Tibial nerve (tissue), 4 donors: ENCODE results near the gene TECPR2. TPM values are rescaled to one million over a fixed set of nuclear protein-coding genes. Genes with fewer than 3 reads are reported as not detected.

Experiments used
- DNase-seq, 2 donors: peaks; one replicate each; pipeline ENCODE4 v3.0.0-alpha.2; 2019; ENCODE audit warnings: low spot score in 2 of 2
- H3K27ac ChIP-seq, 4 donors: fragments of 200-600 bp; sonication (generic) in 3 of 4; one replicate each; pipeline ENCODE4 v1.5.1; 2017 to 2019; ENCODE audit warnings: mild to moderate bottlenecking in 1 of 4
- H3K27me3 ChIP-seq, 2 donors: fragments of 200-600 bp; sonication (generic) in 1 of 2; one replicate each; pipeline versions ENCODE4 v1.5.1 to v1.6.0; 2017 to 2019
- H3K36me3 ChIP-seq, 3 donors: fragments of 200-600 bp; sonication (generic); one replicate each; pipeline ENCODE4 v1.5.1; 2018 to 2019
- H3K4me1 ChIP-seq, 4 donors: fragments of 200-600 bp; sonication (generic) in 3 of 4; one replicate each; pipeline ENCODE4 v1.5.1; 2017 to 2019
- H3K4me3 ChIP-seq, 4 donors: fragments of 200-600 bp; sonication (generic) in 3 of 4; one replicate each; pipeline ENCODE4 v1.5.1; 2017 to 2019; ENCODE audit warnings: mild to moderate bottlenecking in 1 of 4, moderate library complexity in 1 of 4
- H3K9me3 ChIP-seq, 4 donors: fragments of 200-600 bp; sonication (generic) in 3 of 4; one replicate each; pipeline ENCODE4 v1.5.1; 2017 to 2019
- EP300 ChIP-seq, 2 donors: sonication (generic); formaldehyde crosslinking; IDR thresholded peaks; one replicate each; pipeline ENCODE4 v1.6.1; 2017; ENCODE audit warnings: antibody characterized with exemption in 2 of 2, mild to moderate bottlenecking in 1 of 2
- POLR2A ChIP-seq, 2 donors: fragments of 450-650 bp; IDR thresholded peaks; one replicate each; pipeline ENCODE4 v1.6.1; 2017; ENCODE audit warnings: antibody characterized with exemption in 2 of 2, mild to moderate bottlenecking in 2 of 2, moderate library complexity in 2 of 2
- WGBS, 2 donors: methylation state at CpG; one replicate each; pipeline ENCODE4 v1.1.5; 2018; 5-methylcytosine and 5-hydroxymethylcytosine counted together
- total RNA-seq, 4 donors: library from RNA; depleted of rRNA; stranded (reverse); fragments of >200 nt; gene quantifications; one replicate each; pipeline ENCODE4 v1.1.0, GENCODE V29; 2016
- TF ChIP-seq, protein P1 (sequence below), 5 experiments: fragments of 200-600 bp in 3 of 5; fragments of 450-650 bp in 2 of 5; sonication (generic) in 3 of 5; IDR thresholded peaks; one replicate each; pipeline ENCODE4 v1.5.1; 2016 to 2019; ENCODE audit warnings: antibody characterized with exemption in 5 of 5, mild to moderate bottlenecking in 3 of 5, moderate library complexity in 2 of 5

The TECPR2 gene
- total RNA-seq, 4 donors from 2014 or later = 21.2 to 77.7 (median 32.8) TPM

DNA sequence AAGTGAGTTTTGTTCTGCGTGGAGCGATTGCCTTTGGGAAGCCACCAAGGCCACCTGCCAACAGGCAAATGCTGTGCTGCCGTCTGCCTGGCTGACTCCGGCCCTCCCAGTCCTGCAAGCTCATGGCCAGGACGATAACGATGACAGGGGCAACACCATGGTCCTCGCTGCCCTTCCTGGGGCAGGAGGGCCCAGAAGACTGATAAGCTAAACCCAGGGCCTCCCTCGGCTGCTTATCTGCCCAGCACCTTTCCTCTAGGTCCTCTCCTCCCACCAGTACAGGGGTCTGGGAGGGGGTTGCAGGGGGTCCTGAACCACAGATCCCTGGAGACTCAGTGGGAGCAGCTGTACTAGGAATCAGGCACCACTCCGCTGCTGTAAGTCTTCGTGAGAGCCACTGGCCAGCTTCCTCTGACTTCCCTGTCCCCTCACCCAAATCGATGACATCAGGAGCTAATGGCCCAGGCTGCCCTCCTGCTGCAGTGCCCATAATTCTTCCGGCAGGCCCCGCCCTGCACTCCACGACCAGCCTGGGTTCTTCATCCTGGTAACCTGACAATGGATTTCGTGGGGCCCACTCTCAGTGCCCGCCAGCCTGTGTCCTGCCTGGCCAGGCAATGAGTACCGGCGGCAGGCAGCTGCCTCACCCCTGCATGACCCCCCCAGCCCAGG is 141.7 kb downstream of the TECPR2 start:
- TF ChIP-seq EP300 (IDR thresholded peaks at IDR 0.05) (no peak), POLR2A (IDR thresholded peaks at IDR 0.05) (no peak)
- TF ChIP-seq, protein P1, sequence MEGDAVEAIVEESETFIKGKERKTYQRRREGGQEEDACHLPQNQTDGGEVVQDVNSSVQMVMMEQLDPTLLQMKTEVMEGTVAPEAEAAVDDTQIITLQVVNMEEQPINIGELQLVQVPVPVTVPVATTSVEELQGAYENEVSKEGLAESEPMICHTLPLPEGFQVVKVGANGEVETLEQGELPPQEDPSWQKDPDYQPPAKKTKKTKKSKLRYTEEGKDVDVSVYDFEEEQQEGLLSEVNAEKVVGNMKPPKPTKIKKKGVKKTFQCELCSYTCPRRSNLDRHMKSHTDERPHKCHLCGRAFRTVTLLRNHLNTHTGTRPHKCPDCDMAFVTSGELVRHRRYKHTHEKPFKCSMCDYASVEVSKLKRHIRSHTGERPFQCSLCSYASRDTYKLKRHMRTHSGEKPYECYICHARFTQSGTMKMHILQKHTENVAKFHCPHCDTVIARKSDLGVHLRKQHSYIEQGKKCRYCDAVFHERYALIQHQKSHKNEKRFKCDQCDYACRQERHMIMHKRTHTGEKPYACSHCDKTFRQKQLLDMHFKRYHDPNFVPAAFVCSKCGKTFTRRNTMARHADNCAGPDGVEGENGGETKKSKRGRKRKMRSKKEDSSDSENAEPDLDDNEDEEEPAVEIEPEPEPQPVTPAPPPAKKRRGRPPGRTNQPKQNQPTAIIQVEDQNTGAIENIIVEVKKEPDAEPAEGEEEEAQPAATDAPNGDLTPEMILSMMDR (IDR thresholded peaks at IDR 0.05) = no peak
- peak overlapping the region in 1 of 4 donors; percentile 41 for H3K27ac ChIP-seq
- no peaks in the 10 kb centered on the region for H3K27me3 ChIP-seq
- DNase-seq = no peak
- H3K9me3 ChIP-seq = no peaks in the 10 kb centered on the region
- H3K4me1 ChIP-seq = peaks cover 0 to 24% (median 0%) of the 10 kb centered on the region in 4 donors
- no peak overlapping the region for H3K4me3 ChIP-seq
- 59 to 63% methylated on average over 11 to 18 of the region's 18 CpGs for WGBS, 2 donors
- peaks cover 0 to 34% (median 0%) of the 10 kb centered on the region in 3 donors for H3K36me3 ChIP-seq

DNA sequence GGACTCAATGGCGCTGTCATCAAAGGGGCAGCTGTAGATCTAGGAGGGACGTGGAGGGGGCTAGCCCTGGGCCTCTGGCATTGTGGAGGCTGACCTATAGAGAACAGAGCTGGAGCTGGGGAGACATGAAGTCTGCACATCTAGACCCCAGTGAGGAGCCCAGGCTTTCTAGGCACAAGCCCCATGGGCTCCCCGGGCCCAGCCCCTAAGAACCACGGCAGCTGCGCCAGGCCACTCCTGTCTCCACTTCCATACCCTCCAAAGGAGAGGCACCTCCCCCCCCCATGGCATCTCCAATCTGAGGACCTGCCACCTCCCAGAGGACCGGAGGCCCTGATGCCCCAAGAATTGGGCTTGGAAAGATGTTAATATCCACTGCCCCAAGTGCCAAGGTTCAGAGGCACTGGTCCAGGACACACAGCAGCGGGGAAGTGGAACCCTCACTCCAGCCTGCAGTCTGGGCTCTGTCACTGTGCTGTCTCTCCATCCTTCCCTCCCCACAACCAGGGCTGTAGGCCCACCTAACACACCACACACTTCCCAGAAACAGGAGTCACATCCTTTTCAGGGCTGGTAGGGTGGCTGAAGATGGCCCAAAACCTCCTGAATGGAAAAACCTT is 142.4 kb downstream of the TECPR2 start:
- no peaks in the 10 kb centered on the region for H3K9me3 ChIP-seq
- 62 to 78% methylated on average over 6 to 7 of the region's 7 CpGs for WGBS, 2 donors
- H3K27ac ChIP-seq = peak overlapping the region in 1 of 4 donors; percentile 41
- TF ChIP-seq POLR2A (IDR thresholded peaks at IDR 0.05) (no peak), EP300 (IDR thresholded peaks at IDR 0.05) (no peak)
- TF ChIP-seq, protein P1 (IDR thresholded peaks at IDR 0.05) = no peak
- H3K27me3 ChIP-seq = no peaks in the 10 kb centered on the region
- H3K36me3 ChIP-seq = peaks cover 0 to 27% (median 0%) of the 10 kb centered on the region in 3 donors
- DNase-seq = no peak
- peaks cover 0 to 22% (median 1%) of the 10 kb centered on the region in 4 donors for H3K4me1 ChIP-seq
- H3K4me3 ChIP-seq = no peak overlapping the region

DNA sequence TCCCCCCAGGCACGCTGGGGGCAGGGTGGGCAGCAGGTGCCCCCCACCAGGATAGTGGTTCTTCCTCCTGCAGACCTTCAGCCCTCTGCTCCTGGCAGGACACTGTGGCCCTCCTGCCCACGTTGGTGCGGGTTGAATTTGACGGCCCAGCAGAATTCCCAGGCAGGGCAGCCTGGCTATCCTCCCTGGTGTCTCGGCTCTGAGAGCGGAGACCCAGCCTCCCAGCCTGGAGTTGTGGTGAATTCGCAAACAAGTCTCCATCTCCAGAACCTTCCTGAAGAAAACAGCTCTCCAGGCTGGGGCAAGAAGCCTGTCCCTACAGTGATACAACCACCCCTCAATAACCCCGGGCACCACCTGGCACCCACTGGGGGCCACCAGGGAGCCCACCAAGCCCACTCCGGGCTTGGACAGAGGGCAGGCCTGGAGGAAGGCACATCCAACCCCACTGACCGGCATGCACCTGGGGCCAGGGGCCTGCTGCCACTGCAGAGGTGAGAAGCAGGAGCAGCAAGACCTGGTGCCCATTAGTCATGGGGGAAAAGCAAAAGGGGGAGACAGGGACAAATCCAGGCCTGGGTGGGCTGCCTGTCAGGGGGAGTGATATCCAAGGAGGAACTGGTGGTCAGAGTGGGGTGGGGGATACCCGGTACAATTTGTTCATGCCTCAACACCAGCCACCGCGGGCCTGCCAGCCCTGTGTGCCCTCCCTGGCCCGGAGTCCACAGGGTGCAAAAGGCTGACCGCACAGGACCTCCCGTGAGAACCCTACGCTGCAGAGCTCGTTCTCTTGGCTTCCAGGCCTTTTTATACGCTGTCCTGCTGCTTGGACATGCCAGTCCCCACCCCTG is 143.3 kb downstream of the TECPR2 start:
- Histone ChIP-seq H3K27me3 (no peaks in the 10 kb centered on the region), H3K27ac (no peak overlapping the region), H3K9me3 (no peaks in the 10 kb centered on the region), H3K4me3 (no peak overlapping the region), H3K36me3 (peaks cover 0 to 18% (median 0%) of the 10 kb centered on the region in 3 donors), H3K4me1 (peaks cover 0 to 22% (median 8%) of the 10 kb centered on the region in 4 donors)
- DNase-seq = no peak
- 84 to 86% methylated on average over 13 to 17 of the region's 19 CpGs for WGBS, 2 donors
- TF ChIP-seq POLR2A (IDR thresholded peaks at IDR 0.05) (no peak), EP300 (IDR thresholded peaks at IDR 0.05) (no peak)
- TF ChIP-seq, protein P1 (IDR thresholded peaks at IDR 0.05) = no peak

DNA sequence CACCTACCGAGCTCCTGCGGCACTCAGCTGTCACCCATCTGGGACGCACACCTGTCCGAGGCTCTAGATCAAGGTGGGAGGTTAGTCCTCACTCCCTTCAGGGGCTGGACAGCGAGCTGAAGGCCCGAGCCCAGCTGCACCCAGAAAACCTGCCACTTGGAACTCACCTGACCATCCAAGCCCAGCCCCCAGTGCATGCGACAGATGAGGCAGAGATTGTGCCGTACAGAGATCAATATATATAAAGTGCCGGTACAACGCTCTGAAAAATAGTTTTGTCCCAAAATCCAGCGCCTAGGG is 143.8 kb downstream of the TECPR2 start:
- 95 to 98% methylated on average over 11 of the region's 11 CpGs for WGBS, 2 donors
- H3K27ac ChIP-seq = peak overlapping the region in 1 of 4 donors; percentile 11
- DNase-seq = no peak

More for the DNA sequence above, 143.8 kb downstream of the TECPR2 start:
- Histone ChIP-seq H3K36me3 (peaks cover 0 to 18% (median 0%) of the 10 kb centered on the region in 3 donors), H3K27me3 (no peaks in the 10 kb centered on the region), H3K4me3 (no peak overlapping the region), H3K9me3 (no peaks in the 10 kb centered on the region), H3K4me1 (peaks cover 0 to 28% (median 8%) of the 10 kb centered on the region in 4 donors)
- TF ChIP-seq EP300 (IDR thresholded peaks at IDR 0.05) (no peak), POLR2A (IDR thresholded peaks at IDR 0.05) (no peak)
- TF ChIP-seq, protein P1 (IDR thresholded peaks at IDR 0.05) = no peak
